ENCODE data around the gene SSC5D.

- no peak for TF ChIP-seq CTCF (conservative IDR thresholded peaks at IDR 0.05 in 1 of 2, IDR thresholded peaks at IDR 0.05 in 1 of 2; ENCODE audit: low read depth in 1 of 2, low read length in 2 of 2)
- no peak for TF ChIP-seq EZH2 (IDR thresholded peaks at IDR 0.05; ENCODE audit: low read length, missing control alignments)
Measured at GRCh38 chr19:55554302-55554701, 66.1 kb downstream of the SSC5D start.

All from fibroblast of lung (primary cell).